Activated T-cell treated with anti-CD3 and anti-CD28 coated beads, Interleukin-2, amount 50 U/mL, for 4 hours (primary cell): Measurements from ENCODE around the gene SMURF2. TPM values are rescaled to one million over a fixed set of nuclear protein-coding genes. Genes with fewer than 3 reads are reported as not detected.
A peak's percentile ranks its signal among the peaks of the same experiment; 100 is the strongest.

Source experiments
- ATAC-seq, 2 donors: fragments of 200-7000 bp; cut with Tn5 transposase; one replicate each; pipeline ENCODE4 v1.10.0; 2021
- DNase-seq: peaks from one replicate; pipeline ENCODE4 v3.0.0-alpha.2; 2020
- H3K27me3 Mint-ChIP-seq: one replicate; pipeline ENCODE4 v1.8.0; 2021; ENCODE audit warnings: low read depth, mixed read lengths
- H3K36me3 Mint-ChIP-seq: one replicate; pipeline ENCODE4 v1.8.0; 2022; ENCODE audit warnings: mixed read lengths; ENCODE audit not compliant: insufficient read depth
- H3K4me1 Mint-ChIP-seq: one replicate; pipeline ENCODE4 v1.8.0; 2021; ENCODE audit warnings: low read depth, mixed read lengths
- H3K4me3 Mint-ChIP-seq: one replicate; pipeline ENCODE4 v1.8.0; 2021; ENCODE audit warnings: mild to moderate bottlenecking, moderate library complexity, mixed read lengths
- H3K9me3 Mint-ChIP-seq: one replicate; pipeline ENCODE4 v1.8.0; 2021; ENCODE audit warnings: mixed read lengths
- total RNA-seq, 3 donors: library from RNA; stranded (reverse); gene quantifications; one replicate each; pipeline ENCODE4 v1.2.1, GENCODE V29; 2021

SMURF2 gene
- total RNA-seq, 3 donors from 2014 or later: 10.7 to 11.6 (median 11.0) TPM

DNA sequence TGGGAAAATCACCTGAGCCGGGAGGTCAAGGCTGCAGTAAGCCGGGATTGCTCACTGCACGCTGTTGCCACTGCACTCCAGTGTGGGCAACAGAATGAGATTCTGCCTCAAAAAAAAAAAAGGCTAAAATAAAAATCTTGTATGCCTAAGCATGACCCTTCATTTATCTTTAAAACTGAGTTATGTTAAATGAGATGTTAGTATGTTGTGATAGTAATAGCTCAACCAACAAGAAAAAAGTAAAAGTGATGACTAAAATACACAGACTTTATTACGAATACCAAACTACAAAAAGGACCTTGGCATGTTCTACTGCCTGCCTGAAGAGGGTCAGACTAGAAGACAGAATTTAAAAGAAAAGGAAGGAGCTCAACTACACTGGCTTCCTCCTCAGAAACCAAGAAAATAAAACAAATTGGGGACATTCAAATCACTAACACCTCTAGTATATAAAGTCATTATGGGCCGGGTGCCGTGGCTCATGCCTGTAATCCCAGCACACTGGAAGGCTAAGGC lies 4.4 kb downstream of the SMURF2 start:
- peaks cover 53% of the 10 kb centered on the region for H3K4me1 Mint-ChIP-seq
- peaks cover 3% of the 10 kb centered on the region for H3K36me3 Mint-ChIP-seq
- H3K27me3 Mint-ChIP-seq: no peaks in the 10 kb centered on the region
- H3K9me3 Mint-ChIP-seq: peaks cover 4% of the 10 kb centered on the region
- ATAC-seq (no peak), DNase-seq (no peak)
- H3K4me3 Mint-ChIP-seq: no peak overlapping the region

DNA sequence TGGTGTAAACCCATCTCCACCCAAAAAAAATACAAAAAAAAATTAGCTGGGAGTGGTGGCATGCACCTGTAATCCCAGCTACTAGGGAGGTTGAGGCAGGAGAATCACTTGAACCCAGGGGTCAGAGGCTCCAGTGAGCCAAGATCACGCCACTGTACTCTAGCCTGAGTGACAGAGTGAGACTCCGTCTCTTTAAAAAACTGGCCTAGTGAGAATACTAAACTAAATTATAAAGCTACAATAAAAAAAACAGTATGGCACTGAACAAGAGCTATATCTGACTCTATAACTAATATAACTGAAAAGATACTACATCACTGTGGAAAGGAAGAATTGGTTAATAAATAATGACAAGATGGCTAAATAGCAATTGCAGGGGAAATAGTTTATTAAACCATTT lies 6.4 kb downstream of the SMURF2 start:
- peaks cover 3% of the 10 kb centered on the region for H3K36me3 Mint-ChIP-seq
- DNase-seq (no peak), ATAC-seq (no peak)
- H3K4me3 Mint-ChIP-seq: no peak overlapping the region
- H3K4me1 Mint-ChIP-seq: peaks cover 51% of the 10 kb centered on the region
- peaks cover 4% of the 10 kb centered on the region for H3K9me3 Mint-ChIP-seq
- no peaks in the 10 kb centered on the region for H3K27me3 Mint-ChIP-seq

DNA sequence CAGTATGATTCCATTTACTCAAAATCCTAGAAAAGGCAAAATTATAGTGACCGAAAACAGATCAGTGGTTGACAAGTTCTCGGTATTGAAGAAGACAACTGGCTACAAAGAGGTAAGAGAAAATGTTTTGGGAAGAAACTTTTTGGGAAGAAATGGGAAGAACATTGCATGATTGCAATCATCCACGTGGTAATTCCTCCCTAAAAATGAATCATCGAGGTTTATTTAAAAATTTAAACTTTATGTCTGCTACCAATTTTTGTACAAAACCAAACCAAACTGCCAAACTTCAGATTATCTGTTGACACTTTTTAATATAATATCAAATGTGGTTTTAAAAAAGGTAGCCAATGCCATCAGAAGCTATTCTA lies 8.1 kb downstream of the SMURF2 start:
- Mint-ChIP-seq H3K36me3 (peaks cover 3% of the 10 kb centered on the region), H3K9me3 (peaks cover 4% of the 10 kb centered on the region), H3K4me3 (no peak overlapping the region)

DNA sequence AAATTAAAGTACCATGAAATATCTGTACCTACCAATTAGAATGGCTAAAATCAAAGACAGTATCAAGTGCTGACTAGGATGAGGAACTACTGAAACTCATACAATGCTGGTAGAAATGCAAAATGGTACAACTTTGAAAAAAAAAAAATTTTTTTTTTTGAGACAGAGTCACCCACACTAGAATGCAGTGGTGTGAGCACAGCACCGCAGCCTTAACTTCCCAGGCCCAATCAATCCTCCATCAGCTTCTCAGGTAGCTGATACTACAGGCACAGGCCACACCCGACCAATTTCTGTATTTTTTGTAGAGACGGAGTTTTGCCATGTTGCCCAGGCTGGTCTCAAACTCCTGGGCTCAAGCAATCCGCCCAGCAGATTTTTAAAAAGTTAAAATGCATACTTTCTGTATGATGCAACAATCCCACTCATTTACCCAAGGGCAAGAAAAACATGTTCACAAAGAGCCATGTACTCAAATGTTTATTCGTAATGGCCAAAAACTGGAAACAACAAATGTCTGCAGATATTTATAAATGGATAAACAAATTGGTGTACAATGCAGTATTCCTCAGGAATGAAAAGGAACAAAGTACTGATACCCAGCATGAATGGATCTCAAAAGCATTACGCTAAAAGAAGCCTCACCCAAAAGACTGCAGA lies 8.7 kb downstream of the SMURF2 start:
- Mint-ChIP-seq H3K4me1 (peaks cover 43% of the 10 kb centered on the region), H3K9me3 (peaks cover 4% of the 10 kb centered on the region), H3K4me3 (no peak overlapping the region), H3K27me3 (no peaks in the 10 kb centered on the region), H3K36me3 (peaks cover 3% of the 10 kb centered on the region)
- DNase-seq: no peak
- no peak for ATAC-seq

More for the DNA sequence above, 8.1 kb downstream of the SMURF2 start:
- no peaks in the 10 kb centered on the region for H3K27me3 Mint-ChIP-seq
- no peak for ATAC-seq
- peaks cover 43% of the 10 kb centered on the region for H3K4me1 Mint-ChIP-seq
- no peak for DNase-seq

DNA sequence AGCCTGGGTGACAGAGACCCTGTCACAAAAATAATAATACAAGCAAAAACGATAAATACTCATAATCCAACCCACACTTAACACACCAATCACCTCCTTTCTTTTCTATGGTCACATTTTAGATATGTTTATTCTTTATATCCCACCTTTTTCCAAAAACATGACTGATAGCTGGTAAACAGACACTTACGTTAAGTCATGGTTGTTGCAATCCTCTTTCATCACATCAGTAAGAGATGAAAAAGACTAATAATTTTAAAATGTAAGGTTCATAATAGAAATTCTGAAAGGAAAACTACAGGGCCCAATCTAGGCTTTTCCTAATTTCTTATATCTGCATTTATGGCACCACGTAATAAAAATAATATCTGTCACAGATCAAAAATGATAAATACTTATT lies 10.2 kb downstream of the SMURF2 start:
- peaks cover 4% of the 10 kb centered on the region for H3K9me3 Mint-ChIP-seq
- no peaks in the 10 kb centered on the region for H3K27me3 Mint-ChIP-seq
- peaks cover 41% of the 10 kb centered on the region for H3K4me1 Mint-ChIP-seq
- H3K4me3 Mint-ChIP-seq: no peak overlapping the region
- peaks cover 3% of the 10 kb centered on the region for H3K36me3 Mint-ChIP-seq
- ATAC-seq: no peak
- DNase-seq: no peak

DNA sequence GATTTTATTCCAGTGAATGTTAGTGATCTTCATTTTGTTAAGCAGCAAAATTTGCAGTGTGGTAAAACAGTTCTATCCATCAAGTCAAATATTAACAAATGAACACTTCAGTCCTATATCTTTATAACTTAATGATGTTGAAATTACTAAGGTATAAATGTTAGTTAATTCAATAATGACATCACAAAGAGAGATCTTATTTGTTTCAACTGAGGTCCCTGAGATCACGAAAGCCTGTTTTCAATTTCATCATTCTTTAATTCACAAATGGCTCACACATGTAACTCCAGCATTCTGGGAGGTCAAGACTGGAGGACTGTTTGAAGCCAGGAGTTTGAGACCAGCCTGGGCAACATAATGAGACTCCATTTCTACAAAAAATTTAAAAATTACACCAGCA lies 13.9 kb downstream of the SMURF2 start:
- ATAC-seq: no peak
- Mint-ChIP-seq H3K4me1 (peaks cover 34% of the 10 kb centered on the region), H3K4me3 (no peak overlapping the region), H3K36me3 (peaks cover 2% of the 10 kb centered on the region), H3K9me3 (no peaks in the 10 kb centered on the region), H3K27me3 (no peaks in the 10 kb centered on the region)
- DNase-seq: no peak

DNA sequence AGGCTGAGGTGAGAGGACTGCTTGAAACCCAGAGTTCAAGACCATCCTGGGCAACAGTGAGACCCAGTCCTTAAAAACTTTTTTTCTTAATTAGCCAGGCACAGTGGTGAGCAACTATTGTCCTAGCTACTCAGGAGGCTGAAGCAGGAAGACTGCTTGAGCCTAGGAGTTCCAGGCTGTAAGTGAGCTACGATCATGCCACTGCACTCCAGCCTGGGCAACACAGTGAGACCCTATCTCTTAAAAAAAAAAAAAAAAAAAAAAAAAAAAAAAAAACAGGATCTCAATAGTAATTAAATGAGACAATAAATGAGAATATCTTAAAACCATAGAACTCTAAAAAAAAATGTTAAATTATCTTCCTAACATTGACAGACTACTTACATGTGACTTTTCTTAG lies 14.3 kb downstream of the SMURF2 start:
- Mint-ChIP-seq H3K4me3 (no peak overlapping the region), H3K9me3 (no peaks in the 10 kb centered on the region), H3K4me1 (peaks cover 30% of the 10 kb centered on the region), H3K27me3 (no peaks in the 10 kb centered on the region), H3K36me3 (peaks cover 2% of the 10 kb centered on the region)
- DNase-seq: no peak
- no peak for ATAC-seq

DNA sequence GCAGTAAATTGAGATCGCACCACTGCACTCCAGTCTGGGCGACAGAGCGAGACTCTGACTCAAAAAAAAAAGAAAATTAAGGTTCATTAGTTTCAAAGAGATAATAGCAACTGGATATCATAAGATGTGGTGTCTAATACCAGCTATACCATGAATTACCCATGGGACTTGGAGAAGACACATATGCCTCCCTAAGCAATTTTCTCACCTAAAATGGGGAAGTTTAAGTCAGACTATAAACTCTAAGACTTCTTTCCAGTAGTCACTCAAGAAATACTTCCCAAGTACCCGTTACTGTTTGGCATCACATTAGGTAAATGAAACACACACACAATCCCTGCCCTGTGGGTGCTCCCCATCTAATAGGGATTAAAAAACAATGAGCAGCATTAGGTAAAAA lies 22.6 kb downstream of the SMURF2 start:
- Mint-ChIP-seq H3K9me3 (peaks cover 3% of the 10 kb centered on the region), H3K4me3 (no peak overlapping the region), H3K36me3 (peaks cover 13% of the 10 kb centered on the region), H3K27me3 (no peaks in the 10 kb centered on the region), H3K4me1 (peaks cover 33% of the 10 kb centered on the region)
- DNase-seq: no peak
- no peak for ATAC-seq

DNA sequence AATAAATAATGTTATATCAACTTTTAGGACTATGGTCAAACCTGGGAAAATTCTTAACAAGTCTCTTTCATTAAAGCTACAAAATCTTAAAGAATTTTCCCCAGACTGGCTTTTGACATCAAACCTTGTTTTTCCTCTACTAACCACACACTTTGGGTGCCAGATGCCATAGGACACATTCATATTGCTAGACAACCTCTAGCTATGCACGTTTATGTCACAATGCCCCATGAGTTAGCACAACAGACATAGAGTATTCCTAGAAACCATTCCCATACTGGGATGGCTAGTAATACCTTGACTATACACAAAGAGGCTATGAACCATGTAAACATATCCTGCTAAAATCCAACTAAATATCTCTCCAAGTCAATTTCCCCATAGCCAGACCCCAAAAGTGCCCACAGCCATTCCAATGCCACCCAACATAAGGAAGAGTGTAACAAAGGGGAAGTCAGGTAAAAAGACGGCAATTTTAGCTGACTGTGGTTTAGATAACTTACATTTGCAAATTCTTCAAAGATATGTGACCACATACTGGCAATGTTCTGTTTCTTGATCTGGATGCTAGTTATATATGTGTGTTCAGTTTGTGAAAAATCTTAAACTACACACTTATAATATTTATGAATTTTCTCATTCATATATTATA lies 23.4 kb downstream of the SMURF2 start:
- peaks cover 39% of the 10 kb centered on the region for H3K4me1 Mint-ChIP-seq
- no peak for ATAC-seq
- DNase-seq: no peak
- peaks cover 13% of the 10 kb centered on the region for H3K36me3 Mint-ChIP-seq
- no peaks in the 10 kb centered on the region for H3K27me3 Mint-ChIP-seq
- H3K4me3 Mint-ChIP-seq: no peak overlapping the region
- H3K9me3 Mint-ChIP-seq: peaks cover 3% of the 10 kb centered on the region

DNA sequence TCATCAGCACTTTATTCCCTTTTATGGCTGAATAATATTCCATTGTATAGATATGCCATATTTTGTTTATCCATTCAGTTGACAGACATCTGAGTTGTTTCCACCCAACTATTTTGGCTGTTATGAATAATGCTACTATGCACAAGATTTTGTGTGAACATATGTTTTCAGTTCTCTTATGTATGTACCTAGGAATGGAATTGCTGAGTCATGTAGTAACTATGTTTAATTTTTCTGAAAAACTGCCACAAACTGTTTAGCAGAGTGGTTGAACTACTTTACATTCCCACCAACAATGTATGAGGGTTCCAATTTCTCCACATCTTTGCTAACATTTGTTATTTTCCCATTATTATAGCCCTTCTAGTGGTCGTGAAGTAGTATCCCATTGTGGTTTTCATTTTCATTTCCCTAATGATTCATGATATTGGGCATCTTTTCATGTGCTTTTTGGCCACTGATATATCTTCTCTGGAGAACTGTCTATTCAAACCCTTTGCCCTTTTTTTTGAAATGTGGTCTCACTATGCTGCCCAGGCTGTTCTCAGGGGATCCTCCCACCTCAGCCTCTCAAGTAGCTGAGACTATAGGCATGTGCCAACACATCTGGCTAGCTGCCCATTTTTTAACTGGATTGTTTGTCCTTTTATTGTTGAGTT lies 26.3 kb downstream of the SMURF2 start:
- Mint-ChIP-seq H3K27me3 (no peaks in the 10 kb centered on the region), H3K4me3 (peak overlapping the region; percentile 35), H3K4me1 (peaks cover 48% of the 10 kb centered on the region), H3K9me3 (peaks cover 3% of the 10 kb centered on the region), H3K36me3 (peaks cover 12% of the 10 kb centered on the region)
- ATAC-seq: peak; percentile 87 to 90
- DNase-seq: no peak

DNA sequence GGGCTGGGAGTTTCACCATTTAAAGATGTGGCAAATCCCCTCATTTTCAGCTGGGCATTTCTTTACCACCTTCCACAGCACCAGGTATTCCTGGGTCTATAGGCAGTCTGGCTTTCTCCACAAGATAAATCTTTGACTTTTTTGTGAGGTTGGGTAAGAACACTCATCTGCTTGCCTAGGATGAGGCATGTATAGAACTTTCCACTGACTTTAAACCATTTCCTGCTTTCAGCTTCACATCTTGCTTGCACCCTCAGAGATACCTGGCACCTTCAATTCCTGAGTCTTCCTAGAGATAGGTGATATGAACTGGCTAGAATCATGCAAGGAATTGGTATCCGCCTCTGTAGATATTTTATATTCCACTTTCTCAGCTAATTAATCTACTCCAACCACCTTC lies 27.9 kb downstream of the SMURF2 start:
- H3K4me3 Mint-ChIP-seq: no peak overlapping the region
- peaks cover 55% of the 10 kb centered on the region for H3K4me1 Mint-ChIP-seq
- H3K9me3 Mint-ChIP-seq: peaks cover 3% of the 10 kb centered on the region
- ATAC-seq (peak; percentile 36 to 43), DNase-seq (no peak)
- peaks cover 12% of the 10 kb centered on the region for H3K36me3 Mint-ChIP-seq
- H3K27me3 Mint-ChIP-seq: no peaks in the 10 kb centered on the region

DNA sequence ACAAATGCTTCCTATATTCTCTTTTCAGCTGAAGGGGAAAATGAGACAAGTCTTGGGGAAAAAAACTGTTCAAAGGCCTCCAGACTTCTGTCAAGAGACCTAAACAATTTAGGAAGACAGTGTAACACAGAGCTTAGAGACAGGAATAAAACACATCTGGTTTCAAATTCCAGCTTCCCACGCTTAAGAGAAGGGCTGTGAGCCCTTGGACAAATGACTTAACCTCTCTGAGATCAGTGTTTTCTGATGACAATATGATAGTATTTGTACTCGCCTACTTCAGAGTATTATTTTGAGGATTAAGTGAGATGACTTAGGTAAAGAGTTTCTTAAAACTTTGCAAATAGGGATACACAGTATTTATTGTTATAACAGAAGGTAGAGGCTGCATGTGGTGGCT lies 29.5 kb downstream of the SMURF2 start:
- Mint-ChIP-seq H3K9me3 (peaks cover 3% of the 10 kb centered on the region), H3K4me1 (peaks cover 66% of the 10 kb centered on the region), H3K4me3 (no peak overlapping the region), H3K27me3 (no peaks in the 10 kb centered on the region), H3K36me3 (peaks cover 7% of the 10 kb centered on the region)
- ATAC-seq (no peak), DNase-seq (no peak)

DNA sequence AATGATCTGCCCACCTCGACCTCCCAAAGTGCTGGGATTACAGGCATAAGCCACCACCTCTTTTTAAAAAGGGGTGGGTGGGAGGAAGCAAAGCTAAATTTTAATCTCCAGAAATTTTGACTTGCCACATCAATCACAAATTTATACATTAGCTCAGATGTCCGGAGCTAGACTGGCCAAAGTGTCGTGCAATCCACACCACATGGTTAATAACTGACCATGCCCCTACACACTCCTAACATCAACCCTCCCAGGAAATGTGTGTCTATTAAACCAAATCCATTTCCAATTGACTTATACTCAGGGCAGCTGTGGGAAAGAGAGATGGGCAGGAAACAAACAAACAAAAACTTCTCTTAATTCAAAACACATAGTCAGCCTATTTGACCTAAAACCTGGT lies 29.9 kb downstream of the SMURF2 start:
- DNase-seq: no peak
- Mint-ChIP-seq H3K36me3 (peaks cover 5% of the 10 kb centered on the region), H3K27me3 (no peaks in the 10 kb centered on the region), H3K9me3 (peaks cover 3% of the 10 kb centered on the region), H3K4me1 (peaks cover 70% of the 10 kb centered on the region), H3K4me3 (no peak overlapping the region)
- ATAC-seq: no peak

DNA sequence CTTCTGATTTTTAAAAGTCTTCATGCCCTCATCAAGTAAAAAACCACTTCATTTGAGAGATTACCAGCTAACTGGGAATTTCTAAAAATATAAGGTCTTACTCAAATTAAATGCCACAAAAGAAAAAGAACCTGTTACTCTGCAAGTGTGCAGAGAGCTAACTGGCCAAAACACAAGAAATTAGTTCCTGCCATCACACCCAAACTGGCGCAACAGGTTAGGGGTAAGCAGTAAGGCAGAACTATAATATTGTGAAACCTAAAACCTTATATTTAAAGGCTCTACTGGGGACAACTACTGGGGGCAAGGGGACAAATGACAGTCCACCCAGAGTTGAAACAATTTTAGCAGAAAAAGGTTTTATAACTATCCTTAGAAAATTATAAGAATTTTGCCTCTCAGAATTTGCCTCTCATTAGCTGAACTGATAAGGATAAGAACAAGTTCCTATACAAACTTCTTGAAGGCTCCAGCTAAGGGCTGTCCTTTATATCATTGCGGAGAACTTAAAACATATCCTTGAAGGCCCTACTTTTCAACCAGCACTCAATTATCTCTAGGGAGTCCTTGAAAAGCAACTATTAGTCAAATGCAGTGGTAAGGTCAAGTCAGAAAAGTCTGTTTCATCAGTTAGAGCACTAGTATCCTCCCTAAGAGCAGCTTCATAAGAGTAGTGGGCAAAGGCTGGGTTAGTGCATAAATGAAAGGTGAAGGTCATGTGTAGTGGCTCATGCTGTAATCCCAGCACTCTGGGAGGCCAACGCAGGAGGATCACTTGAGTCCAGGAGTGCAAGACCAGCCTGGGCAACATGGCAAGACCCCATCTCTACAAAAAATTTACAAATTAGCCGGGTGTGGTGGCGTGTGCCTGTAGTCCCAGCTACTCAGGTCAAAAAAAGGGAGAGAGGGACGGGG lies 31.5 kb downstream of the SMURF2 start:
- Mint-ChIP-seq H3K36me3 (peaks cover 5% of the 10 kb centered on the region), H3K4me3 (no peak overlapping the region), H3K9me3 (peaks cover 3% of the 10 kb centered on the region), H3K27me3 (no peaks in the 10 kb centered on the region), H3K4me1 (peaks cover 68% of the 10 kb centered on the region)
- ATAC-seq (no peak), DNase-seq (no peak)
